SK-N-SH treated with all-trans-retinoic acid at 6 μM for 48 hours (cell line): Measurements from ENCODE around the gene COL4A2.

Experiments
- ATAC-seq: fragments of 200-7000 bp; cut with Tn5 transposase; 3 replicates; pipeline ENCODE4 v1.9.1; 2020; ENCODE audit warnings: mild to moderate bottlenecking, moderate library complexity
- ARNTL ChIP-seq: fragments of 450-650 bp; formaldehyde crosslinking; IDR thresholded peaks from 2 replicates; pipeline ENCODE4 v1.5.0; 2020; ENCODE audit warnings: low read depth, mild to moderate bottlenecking, moderate library complexity, borderline replicate concordance
- BACH2 ChIP-seq: fragments of 250-450 bp; sonication (Bioruptor Pico); IDR thresholded peaks from 2 replicates; pipeline ENCODE4 v1.9.0; 2021; ENCODE audit warnings: mild to moderate bottlenecking, borderline replicate concordance
- CSDC2 ChIP-seq: fragments of 250-450 bp; sonication (Bioruptor Pico); IDR thresholded peaks from 2 replicates; pipeline ENCODE4 v1.5.0; 2020; ENCODE audit warnings: mild to moderate bottlenecking, moderate library complexity
- CSRNP3 ChIP-seq: fragments of 250-450 bp; sonication (Bioruptor Pico); IDR thresholded peaks from 2 replicates; pipeline ENCODE4 v1.5.1; 2021; ENCODE audit warnings: mild to moderate bottlenecking, moderate library complexity
- ESRRG ChIP-seq: fragments of 250-450 bp; sonication (Bioruptor Pico); IDR thresholded peaks from 2 replicates; pipeline ENCODE4 v1.6.1; 2021; ENCODE audit warnings: mild to moderate bottlenecking
- GLIS3 ChIP-seq: fragments of 250-450 bp; sonication (Bioruptor Pico); IDR thresholded peaks from 2 replicates; pipeline ENCODE4 v1.5.0; 2020; ENCODE audit warnings: mild to moderate bottlenecking, moderate library complexity
- ISL1 ChIP-seq: fragments of 250-450 bp; sonication (Bioruptor Pico); IDR thresholded peaks from 2 replicates; pipeline ENCODE4 v2.1.2; 2022; ENCODE audit warnings: mild to moderate bottlenecking, moderate library complexity
- OSR1 ChIP-seq: fragments of 250-450 bp; sonication (Bioruptor Pico); IDR thresholded peaks from 2 replicates; pipeline ENCODE4 v1.8.0; 2022; ENCODE audit warnings: moderate library complexity, mild to moderate bottlenecking, inconsistent platforms
- PATZ1 ChIP-seq: fragments of 250-450 bp; sonication (Bioruptor Pico); IDR thresholded peaks from 2 replicates; pipeline ENCODE4 v1.8.0; 2020; ENCODE audit warnings: mild to moderate bottlenecking, moderate library complexity, borderline replicate concordance
- PPARA ChIP-seq: fragments of 250-450 bp; sonication (Bioruptor Pico); IDR thresholded peaks from 2 replicates; pipeline ENCODE4 v1.5.0; 2020; ENCODE audit warnings: mild to moderate bottlenecking, borderline replicate concordance
- RARB ChIP-seq: fragments of 250-450 bp; sonication (Bioruptor Pico); IDR thresholded peaks from 2 replicates; pipeline ENCODE4 v1.8.0; 2021; ENCODE audit warnings: mild to moderate bottlenecking, moderate library complexity
- SNAI2 ChIP-seq: fragments of 250-450 bp; sonication (Bioruptor Pico); IDR thresholded peaks from 2 replicates; pipeline ENCODE4 v1.5.0; 2020; ENCODE audit warnings: mild to moderate bottlenecking, moderate library complexity
- TCF4 ChIP-seq: fragments of 250-450 bp; sonication (Bioruptor Pico); IDR thresholded peaks from 2 replicates; pipeline ENCODE4 v1.8.0; 2021; ENCODE audit warnings: mild to moderate bottlenecking, moderate library complexity, borderline replicate concordance
- TOX ChIP-seq: fragments of 250-450 bp; sonication (Bioruptor Pico); IDR thresholded peaks from 2 replicates; pipeline ENCODE4 v1.8.0; 2021; ENCODE audit warnings: mild to moderate bottlenecking, moderate library complexity, borderline replicate concordance
- ZC3H10 ChIP-seq: fragments of 250-450 bp; sonication (Bioruptor Pico); IDR thresholded peaks from 2 replicates; pipeline ENCODE4 v1.5.1; 2021; ENCODE audit warnings: mild to moderate bottlenecking, moderate library complexity
- ZFP3 ChIP-seq: fragments of 250-450 bp; sonication (Bioruptor Pico); IDR thresholded peaks from 2 replicates; pipeline ENCODE4 v1.5.0; 2020; ENCODE audit warnings: mild to moderate bottlenecking, moderate library complexity
- ZFP30 ChIP-seq: fragments of 450-650 bp; formaldehyde crosslinking; IDR thresholded peaks from 2 replicates; pipeline ENCODE4 v1.5.0; 2022; ENCODE audit warnings: mild to moderate bottlenecking, moderate library complexity
- ZNF565 ChIP-seq: fragments of 450-650 bp; formaldehyde crosslinking; conservative IDR thresholded peaks from 2 replicates; pipeline ENCODE4 v1.5.0; 2020; ENCODE audit warnings: low read depth, mild to moderate bottlenecking, moderate library complexity
- ZNF70 ChIP-seq: fragments of 450-650 bp; formaldehyde crosslinking; IDR thresholded peaks from 2 replicates; pipeline ENCODE4 v1.5.0; 2020; ENCODE audit warnings: mild to moderate bottlenecking, moderate library complexity
- ZNF8 ChIP-seq: fragments of 450-650 bp; formaldehyde crosslinking; IDR thresholded peaks from 2 replicates; pipeline ENCODE4 v1.5.0; 2020; ENCODE audit warnings: mild to moderate bottlenecking, moderate library complexity
- TF ChIP-seq, protein P1 (sequence below): fragments of 250-450 bp; sonication (Bioruptor Pico); IDR thresholded peaks from 2 replicates; pipeline ENCODE4 v1.5.0; 2020; ENCODE audit warnings: mild to moderate bottlenecking, moderate library complexity
- TF ChIP-seq, protein P2 (sequence below): fragments of 250-450 bp; sonication (Bioruptor Pico); IDR thresholded peaks from 2 replicates; pipeline ENCODE4 v1.5.1; 2020; ENCODE audit warnings: low read depth, mild to moderate bottlenecking, moderate library complexity

The COL4A2 gene

GRCh38 chr13:110282316-110282841, 24.7 kb upstream of the COL4A2 start:
- no peak for TF ChIP-seq TCF4 (CRISPR knock-in tag)
- TF ChIP-seq ZFP3 (CRISPR knock-in tag) = no peak
- no peak for TF ChIP-seq ZFP30 (CRISPR knock-in tag)
- TF ChIP-seq ZC3H10 (CRISPR knock-in tag) = no peak
- no peak for TF ChIP-seq PATZ1 (CRISPR knock-in tag)
- TF ChIP-seq ISL1 (CRISPR knock-in tag) = no peak
- no peak for TF ChIP-seq BACH2
- TF ChIP-seq ZNF565 (CRISPR knock-in tag) = no peak
- no peak for TF ChIP-seq ZNF70 (CRISPR knock-in tag)
- no peak for TF ChIP-seq ZNF8
- ATAC-seq = no peak

DNA sequence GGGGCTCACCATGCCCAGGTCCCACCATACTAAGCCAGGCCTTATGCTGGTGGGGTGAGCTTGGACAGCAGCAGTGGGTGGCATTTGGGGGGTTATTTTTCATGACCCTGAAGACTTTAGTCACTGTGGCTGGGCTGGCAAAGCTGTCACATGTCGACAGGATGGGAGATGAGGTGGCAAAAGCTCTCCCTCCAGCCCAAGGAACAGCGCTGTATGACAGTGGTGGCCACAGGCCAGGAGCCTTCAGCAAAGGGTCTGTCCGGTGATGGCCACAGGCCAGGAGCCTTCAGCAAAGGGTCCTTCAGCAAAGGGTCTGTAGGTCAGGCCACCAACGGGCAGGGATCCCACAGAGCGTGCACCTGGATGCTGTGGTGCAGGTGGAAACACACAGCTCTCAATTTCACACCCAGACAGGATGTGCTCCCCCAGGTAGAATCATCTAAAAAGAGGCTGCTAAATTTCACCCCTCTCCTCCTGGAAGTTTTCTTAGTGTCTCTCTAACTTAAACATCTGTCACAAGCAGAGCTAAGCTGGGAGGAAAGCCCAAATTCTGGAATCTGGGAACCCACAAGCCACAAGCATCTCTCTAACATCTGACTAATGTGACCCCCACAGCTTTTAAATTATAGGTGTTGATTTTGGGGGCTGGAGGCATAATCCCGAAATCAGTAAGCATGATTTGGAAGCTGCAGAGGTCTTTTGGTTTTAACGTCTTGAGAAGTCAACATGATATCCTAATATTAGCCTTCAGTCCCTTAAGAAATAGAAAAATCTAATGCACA, 23.2 kb upstream of the COL4A2 start:
- TF ChIP-seq RARB (CRISPR knock-in tag) (no peak), ZC3H10 (CRISPR knock-in tag) (no peak), ZNF70 (CRISPR knock-in tag) (no peak), ESRRG (CRISPR knock-in tag) (no peak), OSR1 (CRISPR knock-in tag) (no peak), ZFP3 (CRISPR knock-in tag) (no peak), CSRNP3 (CRISPR knock-in tag) (no peak), SNAI2 (CRISPR knock-in tag) (no peak), GLIS3 (CRISPR knock-in tag) (no peak), ARNTL (CRISPR knock-in tag) (no peak), TOX (no peak), ZNF8 (no peak), BACH2 (no peak), ZNF565 (CRISPR knock-in tag) (no peak), PPARA (no peak), CSDC2 (CRISPR knock-in tag) (no peak), ZFP30 (CRISPR knock-in tag) (no peak), TCF4 (CRISPR knock-in tag) (no peak)
- TF ChIP-seq, protein P1, sequence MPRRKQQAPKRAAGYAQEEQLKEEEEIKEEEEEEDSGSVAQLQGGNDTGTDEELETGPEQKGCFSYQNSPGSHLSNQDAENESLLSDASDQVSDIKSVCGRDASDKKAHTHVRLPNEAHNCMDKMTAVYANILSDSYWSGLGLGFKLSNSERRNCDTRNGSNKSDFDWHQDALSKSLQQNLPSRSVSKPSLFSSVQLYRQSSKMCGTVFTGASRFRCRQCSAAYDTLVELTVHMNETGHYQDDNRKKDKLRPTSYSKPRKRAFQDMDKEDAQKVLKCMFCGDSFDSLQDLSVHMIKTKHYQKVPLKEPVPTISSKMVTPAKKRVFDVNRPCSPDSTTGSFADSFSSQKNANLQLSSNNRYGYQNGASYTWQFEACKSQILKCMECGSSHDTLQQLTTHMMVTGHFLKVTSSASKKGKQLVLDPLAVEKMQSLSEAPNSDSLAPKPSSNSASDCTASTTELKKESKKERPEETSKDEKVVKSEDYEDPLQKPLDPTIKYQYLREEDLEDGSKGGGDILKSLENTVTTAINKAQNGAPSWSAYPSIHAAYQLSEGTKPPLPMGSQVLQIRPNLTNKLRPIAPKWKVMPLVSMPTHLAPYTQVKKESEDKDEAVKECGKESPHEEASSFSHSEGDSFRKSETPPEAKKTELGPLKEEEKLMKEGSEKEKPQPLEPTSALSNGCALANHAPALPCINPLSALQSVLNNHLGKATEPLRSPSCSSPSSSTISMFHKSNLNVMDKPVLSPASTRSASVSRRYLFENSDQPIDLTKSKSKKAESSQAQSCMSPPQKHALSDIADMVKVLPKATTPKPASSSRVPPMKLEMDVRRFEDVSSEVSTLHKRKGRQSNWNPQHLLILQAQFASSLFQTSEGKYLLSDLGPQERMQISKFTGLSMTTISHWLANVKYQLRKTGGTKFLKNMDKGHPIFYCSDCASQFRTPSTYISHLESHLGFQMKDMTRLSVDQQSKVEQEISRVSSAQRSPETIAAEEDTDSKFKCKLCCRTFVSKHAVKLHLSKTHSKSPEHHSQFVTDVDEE (CRISPR knock-in tag) = no peak
- TF ChIP-seq, protein P2, sequence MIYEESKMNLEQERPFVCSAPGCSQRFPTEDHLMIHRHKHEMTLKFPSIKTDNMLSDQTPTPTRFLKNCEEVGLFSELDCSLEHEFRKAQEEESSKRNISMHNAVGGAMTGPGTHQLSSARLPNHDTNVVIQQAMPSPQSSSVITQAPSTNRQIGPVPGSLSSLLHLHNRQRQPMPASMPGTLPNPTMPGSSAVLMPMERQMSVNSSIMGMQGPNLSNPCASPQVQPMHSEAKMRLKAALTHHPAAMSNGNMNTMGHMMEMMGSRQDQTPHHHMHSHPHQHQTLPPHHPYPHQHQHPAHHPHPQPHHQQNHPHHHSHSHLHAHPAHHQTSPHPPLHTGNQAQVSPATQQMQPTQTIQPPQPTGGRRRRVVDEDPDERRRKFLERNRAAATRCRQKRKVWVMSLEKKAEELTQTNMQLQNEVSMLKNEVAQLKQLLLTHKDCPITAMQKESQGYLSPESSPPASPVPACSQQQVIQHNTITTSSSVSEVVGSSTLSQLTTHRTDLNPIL (CRISPR knock-in tag) = no peak
- ATAC-seq = no peak

DNA sequence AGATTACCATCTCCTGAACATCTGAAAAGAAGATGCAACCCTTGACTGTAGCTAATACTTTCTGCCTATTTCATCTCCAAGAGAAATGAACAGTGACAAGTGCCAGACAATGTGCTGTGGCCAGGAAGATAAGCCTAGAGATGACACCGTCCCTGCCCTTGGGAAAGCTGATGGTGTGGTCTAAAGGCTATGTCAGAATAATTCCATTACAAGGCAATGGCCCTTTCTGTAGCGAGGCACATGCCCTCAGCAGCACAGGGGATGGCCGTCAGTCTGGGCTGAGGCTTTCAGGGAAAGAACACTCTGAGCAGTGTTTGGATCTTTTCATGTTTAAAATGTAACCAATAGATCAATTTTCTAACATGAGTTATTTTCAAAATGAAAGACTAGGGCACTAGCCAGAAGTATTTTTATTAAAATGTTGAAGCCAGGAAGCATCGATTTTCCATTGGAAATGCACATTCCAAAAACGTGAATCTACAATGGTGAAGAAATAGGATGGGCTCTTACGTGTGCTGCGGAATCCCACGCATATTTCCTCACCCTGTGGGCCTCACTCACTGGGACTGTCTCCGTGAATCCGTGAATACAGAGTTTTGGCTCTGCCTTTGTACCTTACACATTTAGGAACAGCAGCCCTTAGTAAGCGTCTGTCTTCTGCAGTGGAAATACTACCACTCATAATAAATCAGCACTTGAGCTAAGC, 22.2 kb upstream of the COL4A2 start:
- no peak for TF ChIP-seq ZNF70 (CRISPR knock-in tag)
- no peak for TF ChIP-seq ESRRG (CRISPR knock-in tag)
- no peak for TF ChIP-seq BACH2
- no peak for TF ChIP-seq RARB (CRISPR knock-in tag)
- no peak for TF ChIP-seq SNAI2 (CRISPR knock-in tag)
- no peak for TF ChIP-seq ZC3H10 (CRISPR knock-in tag)
- TF ChIP-seq ZNF565 (CRISPR knock-in tag) = no peak
- TF ChIP-seq ISL1 (CRISPR knock-in tag) = no peak
- no peak for TF ChIP-seq CSDC2 (CRISPR knock-in tag)
- no peak for TF ChIP-seq TCF4 (CRISPR knock-in tag)
- no peak for TF ChIP-seq ZFP30 (CRISPR knock-in tag)
- TF ChIP-seq, protein P2 (CRISPR knock-in tag) = no peak
- ATAC-seq = no peak
